ENCODE measurements around the gene SCTR.

SCTR gene

GRCh38 chr2:119483395-119483753, 40.9 kb downstream of the SCTR start:
- Histone ChIP-seq H3K4me3 (ENCODE audit: low read length) (no peak overlapping the region), H3K79me2 (ENCODE audit: low read length) (no peaks in the 10 kb centered on the region), H3K27me3 (ENCODE audit: low read depth, low read length) (no peaks in the 10 kb centered on the region), H3K4me2 (ENCODE audit: low read length) (no peak overlapping the region), H2AFZ (ENCODE audit: low read depth, low read length) (no peak overlapping the region), H3K9me3 (ENCODE audit: insufficient read depth, low read length) (no peaks in the 10 kb centered on the region), H3K4me1 (ENCODE audit: low read length) (peaks cover 23% of the 10 kb centered on the region), H3K36me3 (replicated peaks; ENCODE audit: low read depth, low read length) (no peaks in the 10 kb centered on the region), H3K27ac (ENCODE audit: low read length) (no peak overlapping the region), H4K20me1 (ENCODE audit: insufficient read depth, low read length) (no peaks in the 10 kb centered on the region), H3K9ac (ENCODE audit: low read length) (no peak overlapping the region)
- no peak for TF ChIP-seq CTCF (IDR thresholded peaks at IDR 0.05; ENCODE audit: low read depth, low read length)
- no peak for TF ChIP-seq EZH2phosphoT487 (IDR thresholded peaks at IDR 0.05; ENCODE audit: low read depth)

GRCh38 chr2:119482481-119483394, 41.5 kb downstream of the SCTR start:
- Histone ChIP-seq H3K27ac (ENCODE audit: low read length) (no peak overlapping the region), H3K79me2 (ENCODE audit: low read length) (no peaks in the 10 kb centered on the region), H3K4me3 (ENCODE audit: low read length) (no peak overlapping the region), H3K27me3 (ENCODE audit: low read depth, low read length) (no peaks in the 10 kb centered on the region), H3K9ac (ENCODE audit: low read length) (no peak overlapping the region), H3K9me3 (ENCODE audit: insufficient read depth, low read length) (no peaks in the 10 kb centered on the region), H3K4me1 (ENCODE audit: low read length) (peaks cover 17% of the 10 kb centered on the region), H2AFZ (ENCODE audit: low read depth, low read length) (no peak overlapping the region), H4K20me1 (ENCODE audit: insufficient read depth, low read length) (no peaks in the 10 kb centered on the region), H3K36me3 (replicated peaks; ENCODE audit: low read depth, low read length) (no peaks in the 10 kb centered on the region), H3K4me2 (ENCODE audit: low read length) (peak overlapping the region; percentile 21; the same call in 1 of the 2 replicates)
- TF ChIP-seq CTCF (IDR thresholded peaks at IDR 0.05; ENCODE audit: low read depth, low read length): no peak
- TF ChIP-seq EZH2phosphoT487 (IDR thresholded peaks at IDR 0.05; ENCODE audit: low read depth): no peak

- H3K36me3 ChIP-seq (replicated peaks; ENCODE audit: low read depth, low read length): no peaks in the 10 kb centered on the region
- H3K4me2 ChIP-seq (ENCODE audit: low read length): no peak overlapping the region
- TF ChIP-seq EZH2phosphoT487 (IDR thresholded peaks at IDR 0.05; ENCODE audit: low read depth) (no peak), CTCF (IDR thresholded peaks at IDR 0.05; ENCODE audit: low read depth, low read length) (peak; percentile 17)
- no peaks in the 10 kb centered on the region for H3K9me3 ChIP-seq (ENCODE audit: insufficient read depth, low read length)
- no peaks in the 10 kb centered on the region for H3K79me2 ChIP-seq (ENCODE audit: low read length)
- no peaks in the 10 kb centered on the region for H3K27me3 ChIP-seq (ENCODE audit: low read depth, low read length)
- H3K9ac ChIP-seq (ENCODE audit: low read length): no peak overlapping the region
- H3K27ac ChIP-seq (ENCODE audit: low read length): no peak overlapping the region
- no peak overlapping the region for H2AFZ ChIP-seq (ENCODE audit: low read depth, low read length)
- no peak overlapping the region for H3K4me3 ChIP-seq (ENCODE audit: low read length)
- H4K20me1 ChIP-seq (ENCODE audit: insufficient read depth, low read length): no peaks in the 10 kb centered on the region
- peaks cover 8% of the 10 kb centered on the region for H3K4me1 ChIP-seq (ENCODE audit: low read length)
Measured at GRCh38 chr2:119481501-119482455, 42.5 kb downstream of the SCTR start.

GRCh38 chr2:119480718-119481142, 43.6 kb downstream of the SCTR start:
- H3K9me3 ChIP-seq (ENCODE audit: insufficient read depth, low read length): no peaks in the 10 kb centered on the region
- TF ChIP-seq CTCF (IDR thresholded peaks at IDR 0.05; ENCODE audit: low read depth, low read length): no peak
- TF ChIP-seq EZH2phosphoT487 (IDR thresholded peaks at IDR 0.05; ENCODE audit: low read depth): no peak
- H4K20me1 ChIP-seq (ENCODE audit: insufficient read depth, low read length): no peaks in the 10 kb centered on the region
- H3K36me3 ChIP-seq (replicated peaks; ENCODE audit: low read depth, low read length): no peaks in the 10 kb centered on the region
- peaks cover 10% of the 10 kb centered on the region for H3K4me1 ChIP-seq (ENCODE audit: low read length)
- H3K4me3 ChIP-seq (ENCODE audit: low read length): no peak overlapping the region
- no peak overlapping the region for H3K9ac ChIP-seq (ENCODE audit: low read length)
- no peaks in the 10 kb centered on the region for H3K79me2 ChIP-seq (ENCODE audit: low read length)
- no peak overlapping the region for H3K4me2 ChIP-seq (ENCODE audit: low read length)
- no peak overlapping the region for H3K27ac ChIP-seq (ENCODE audit: low read length)
- H2AFZ ChIP-seq (ENCODE audit: low read depth, low read length): no peak overlapping the region
- H3K27me3 ChIP-seq (ENCODE audit: low read depth, low read length): no peaks in the 10 kb centered on the region
